ENCODE results near the gene CCL5.

GRCh38 chr17:35847633-35848373 lies 32.4 kb downstream of the CCL5 start:
- TF ChIP-seq YY1 (IDR thresholded peaks at IDR 0.05; ENCODE audit: extremely low read depth, insufficient replicate concordance, low read depth, low read length) (no peak), SIN3A (IDR thresholded peaks at IDR 0.05; ENCODE audit: low read depth) (no peak), POLR2AphosphoS5 (IDR thresholded peaks at IDR 0.05; ENCODE audit: low read depth, low read length) (no peak), CTCF (IDR thresholded peaks at IDR 0.05 in 2 of 3, conservative IDR thresholded peaks at IDR 0.05 in 1 of 3; ENCODE audit: borderline replicate concordance in 1 of 3, insufficient read depth in 1 of 3, low read depth in 2 of 3, low read length in 2 of 3) (no peak), REST (IDR thresholded peaks at IDR 0.05; ENCODE audit: low read depth) (no peak), EZH2 (IDR thresholded peaks at IDR 0.05) (no peak), MAX (IDR thresholded peaks at IDR 0.05) (no peak), FOSL1 (IDR thresholded peaks at IDR 0.05; ENCODE audit: low read depth) (no peak), EZH2phosphoT487 (IDR thresholded peaks at IDR 0.05; ENCODE audit: borderline replicate concordance) (no peak), ZBTB33 (IDR thresholded peaks at IDR 0.05; ENCODE audit: extremely low read depth, insufficient replicate concordance, low read length) (no peak), POLR2A (IDR thresholded peaks at IDR 0.05; ENCODE audit: borderline replicate concordance, extremely low read depth, insufficient read depth, insufficient read length) (no peak), ZNF274 (IDR thresholded peaks at IDR 0.05; ENCODE audit: low read depth, low read length) (no peak), RAD21 (IDR thresholded peaks at IDR 0.05; ENCODE audit: low read depth) (no peak), ATF3 (IDR thresholded peaks at IDR 0.05) (no peak)

All from HCT116 (cell line).